Ramos (cell line): Measurements from ENCODE around the gene TMEM117.

Source experiments
- in situ Hi-C: fragments of 300-500 bp; cut with MboI; formaldehyde crosslinking; loops from one replicate; pipeline ENCODE4 v1.14.3; 2022; ENCODE audit warnings: low sequenced_read_pairs; ENCODE audit not compliant: unreplicated experiment

TMEM117 gene

DNA sequence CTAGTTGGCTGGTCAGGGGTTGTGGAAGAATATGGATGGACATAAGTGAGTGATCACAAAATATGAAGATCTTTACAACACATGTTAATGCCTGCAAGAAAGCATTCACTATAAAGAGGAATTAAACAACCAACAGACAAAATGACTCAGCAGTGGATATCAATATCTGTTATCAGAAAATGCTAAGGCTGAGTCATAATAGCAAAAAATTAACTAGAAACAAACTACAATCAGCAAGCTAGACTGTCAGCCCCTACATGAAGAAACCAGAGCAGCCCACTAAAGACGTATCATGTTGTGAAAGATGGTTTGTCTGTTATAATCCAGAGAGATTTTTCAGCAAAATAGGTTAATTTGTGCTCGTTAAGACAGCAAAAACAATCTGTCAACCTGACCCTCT, 567.3 kb downstream of the TMEM117 start:
- in situ Hi-C loops = no loop called here

DNA sequence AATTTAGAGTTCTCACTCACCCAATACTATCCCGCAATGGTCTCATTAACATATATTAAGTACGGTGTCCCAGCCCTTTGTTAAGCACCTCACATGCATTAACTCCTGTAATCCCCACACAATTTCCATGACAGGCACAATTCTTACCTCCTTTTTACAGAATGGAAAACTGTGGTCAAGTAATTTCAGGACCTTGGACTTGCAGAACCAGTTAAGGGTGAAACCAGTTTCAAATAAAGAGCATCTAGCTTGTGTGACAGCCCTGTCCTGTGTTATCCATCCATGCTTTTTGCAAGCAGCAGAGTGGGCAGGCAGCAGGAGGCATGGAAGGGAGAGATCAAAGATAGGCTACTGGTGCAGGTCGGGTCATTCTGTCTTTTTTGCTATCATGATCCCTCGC, 569.4 kb downstream of the TMEM117 start:
- in situ Hi-C loops = no loop called here

GRCh38 chr12:44422559-44422958, 586.7 kb downstream of the TMEM117 start:
- in situ Hi-C loops = no loop called here

DNA sequence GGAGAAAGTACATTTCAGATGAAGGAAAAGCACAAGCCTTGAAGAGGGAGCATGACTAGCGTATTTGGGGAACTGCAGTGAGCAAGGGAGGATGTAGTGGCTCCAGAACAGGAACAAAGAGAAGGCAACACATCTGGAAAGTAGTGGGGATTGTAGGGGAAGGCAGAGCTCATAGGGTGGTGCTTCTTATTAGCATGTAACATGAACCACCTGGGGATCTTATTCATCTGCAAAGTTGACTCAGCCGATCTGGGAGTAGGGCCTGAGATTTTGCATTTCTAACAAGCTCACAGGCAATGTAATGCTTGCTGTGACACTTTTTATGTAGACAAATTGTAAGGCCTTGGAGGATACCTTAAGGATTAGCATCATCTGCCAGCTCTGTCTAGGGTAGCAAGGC, 592.9 kb downstream of the TMEM117 start:
- in situ Hi-C loops = no loop called here

- in situ Hi-C loops = no loop called here
Measured at GRCh38 chr12:44431647-44432343, 595.9 kb downstream of the TMEM117 start.

GRCh38 chr12:44433659-44434058, 597.8 kb downstream of the TMEM117 start:
- in situ Hi-C loops = no loop called here

- in situ Hi-C loops = no loop called here
Measured at GRCh38 chr12:44436756-44437155, 600.9 kb downstream of the TMEM117 start.
